ENCODE data around the gene SPSB2. TPM values are rescaled to one million over a fixed set of nuclear protein-coding genes. Genes with fewer than 3 reads are reported as not detected.

SPSB2 gene
- total RNA-seq, 1 experiment from 2014 or later: 15.7 TPM

DNA sequence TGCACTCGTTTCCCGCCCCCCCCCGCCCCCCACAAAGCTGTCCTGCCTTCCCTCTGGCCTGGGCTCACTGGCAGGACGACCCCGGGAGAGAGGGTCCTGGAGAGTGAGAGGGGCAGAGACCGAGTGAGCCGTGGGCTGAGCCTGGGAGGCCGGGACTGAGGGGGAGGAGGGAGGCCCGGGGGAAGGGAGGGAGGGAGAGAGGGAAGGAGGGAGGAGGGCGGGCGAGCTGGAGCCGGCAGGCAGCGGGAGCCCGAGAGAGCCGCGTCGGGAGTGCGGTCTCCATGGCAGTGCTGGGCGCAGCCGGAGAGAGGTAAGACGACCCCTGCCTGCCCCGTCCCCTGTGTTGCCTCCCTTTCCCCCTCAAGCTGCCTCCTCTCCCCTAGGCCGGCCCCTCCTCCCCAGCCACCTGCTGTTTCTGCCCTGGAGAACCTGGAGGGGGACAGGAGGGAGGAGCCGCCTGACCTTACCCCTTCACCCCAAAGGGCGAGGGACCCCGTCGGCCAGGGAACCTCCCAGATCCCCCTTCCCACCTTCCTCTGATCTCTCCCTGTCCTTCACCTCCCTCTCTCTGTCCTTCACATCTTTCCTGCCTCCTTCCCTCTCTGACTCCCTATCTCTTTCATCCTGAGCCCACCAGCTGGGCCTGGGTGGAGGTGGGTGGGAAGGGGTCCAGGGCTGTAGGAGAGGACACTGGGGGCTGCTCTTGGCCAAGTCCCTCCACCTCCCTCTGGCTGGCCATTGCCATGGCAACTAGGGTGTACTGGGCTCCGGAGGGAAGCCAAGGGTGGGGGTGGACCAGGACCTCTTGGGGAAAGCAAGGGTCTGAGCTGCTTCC, 51.3 kb downstream of the SPSB2 start, which contains the start of gene GPR162:
Gene GPR162, plus strand, starts transcription at position 231 of the 835 bp plus-strand sequence. CDS start 2,078 bp downstream, outside the sequence.
- no peak for DNase-seq (ENCODE audit: low read depth)

Other genes starting within 250 kb of the SPSB2 start
- gene LPAR5, start 237.3 kb downstream of the SPSB2 start, total RNA-seq (2014; rRNA removed; shearing (Covaris generic)): 0.27 and 0.29 TPM in 2 replicates
- gene ACRBP, start 225.9 kb downstream of the SPSB2 start, total RNA-seq (2014; rRNA removed; shearing (Covaris generic)): not detected in 2 replicates
- 22.3 and 25.5 TPM in 2 replicates for gene ING4, start 210.2 kb downstream of the SPSB2 start, total RNA-seq (2014; rRNA removed; shearing (Covaris generic))
- 28.8 and 42.6 TPM in 2 replicates for gene ZNF384, start 183.9 kb downstream of the SPSB2 start, total RNA-seq (2014; rRNA removed; shearing (Covaris generic))
- gene PIANP, start 172.5 kb downstream of the SPSB2 start, total RNA-seq (2014; rRNA removed; shearing (Covaris generic)): 0.45 TPM in 1 of 2 replicates, not detected in the other
- 97.5 and 97.6 TPM in 2 replicates for gene COPS7A, start 149.3 kb downstream of the SPSB2 start, total RNA-seq (2014; rRNA removed; shearing (Covaris generic))
- 283 and 297 TPM in 2 replicates for gene MLF2, start 120.2 kb downstream of the SPSB2 start, total RNA-seq (2014; rRNA removed; shearing (Covaris generic))
- 105 and 148 TPM in 2 replicates for gene PTMS, start 106.9 kb downstream of the SPSB2 start, total RNA-seq (2014; rRNA removed; shearing (Covaris generic))
- gene LAG3, start 100.8 kb downstream of the SPSB2 start, total RNA-seq (2014; rRNA removed; shearing (Covaris generic)): 0.20 and 2.0 TPM in 2 replicates
- gene CD4, start 83.8 kb downstream of the SPSB2 start, total RNA-seq (2014; rRNA removed; shearing (Covaris generic)): 0.10 TPM in 1 of 2 replicates, not detected in the other
- gene GPR162, start 51.5 kb downstream of the SPSB2 start, total RNA-seq (2014; rRNA removed; shearing (Covaris generic)): 7.2 and 8.7 TPM in 2 replicates
- gene P3H3, start 44.9 kb downstream of the SPSB2 start, total RNA-seq (2014; rRNA removed; shearing (Covaris generic)): 31.5 and 31.7 TPM in 2 replicates
- 1.5 and 1.6 TPM in 2 replicates for gene GNB3, start 32.4 kb downstream of the SPSB2 start, total RNA-seq (2014; rRNA removed; shearing (Covaris generic))
- 129 and 190 TPM in 2 replicates for gene CDCA3, start 22.0 kb downstream of the SPSB2 start, total RNA-seq (2014; rRNA removed; shearing (Covaris generic))
- gene USP5, start 21.2 kb downstream of the SPSB2 start, total RNA-seq (2014; rRNA removed; shearing (Covaris generic)): 109 and 112 TPM in 2 replicates
- 1,401 and 1,471 TPM in 2 replicates for gene TPI1, start 5.8 kb downstream of the SPSB2 start, total RNA-seq (2014; rRNA removed; shearing (Covaris generic))
- gene LRRC23, start 31.5 kb upstream of the SPSB2 start, total RNA-seq (2014; rRNA removed; shearing (Covaris generic)): 3.5 and 3.6 TPM in 2 replicates
- gene ENO2, start 41.3 kb upstream of the SPSB2 start, total RNA-seq (2014; rRNA removed; shearing (Covaris generic)): 13.4 and 26.3 TPM in 2 replicates
- gene ATN1, start 54.7 kb upstream of the SPSB2 start, total RNA-seq (2014; rRNA removed; shearing (Covaris generic)): 6.6 and 11.6 TPM in 2 replicates
- not detected in 2 replicates for gene RNU7-1, start 70.5 kb upstream of the SPSB2 start, total RNA-seq (2014; rRNA removed; shearing (Covaris generic))
- gene C12orf57, start 70.7 kb upstream of the SPSB2 start, total RNA-seq (2014; rRNA removed; shearing (Covaris generic)): 127 and 201 TPM in 2 replicates
- 0.05 and 0.37 TPM in 2 replicates for gene PTPN6, start 78.1 kb upstream of the SPSB2 start, total RNA-seq (2014; rRNA removed; shearing (Covaris generic))
- 647 and 649 TPM in 2 replicates for gene PHB2, start 97.4 kb upstream of the SPSB2 start, total RNA-seq (2014; rRNA removed; shearing (Covaris generic))
- gene EMG1, start 97.6 kb upstream of the SPSB2 start, total RNA-seq (2014; rRNA removed; shearing (Covaris generic)): 107 and 122 TPM in 2 replicates
- gene LPCAT3, start 145.2 kb upstream of the SPSB2 start, total RNA-seq (2014; rRNA removed; shearing (Covaris generic)): 8.0 and 9.6 TPM in 2 replicates
- gene C1S, start 187.4 kb upstream of the SPSB2 start, total RNA-seq (2014; rRNA removed; shearing (Covaris generic)): 1.8 and 3.3 TPM in 2 replicates
- 1.3 and 2.3 TPM in 2 replicates for gene C1R, start 219.1 kb upstream of the SPSB2 start, total RNA-seq (2014; rRNA removed; shearing (Covaris generic))
- 18.0 and 20.3 TPM in 2 replicates for gene C1RL, start 235.9 kb upstream of the SPSB2 start, total RNA-seq (2014; rRNA removed; shearing (Covaris generic))